Breast epithelium (tissue), 4 donors: Measurements from ENCODE around the gene FAM107A. TPM values are rescaled to one million over a fixed set of nuclear protein-coding genes. Genes with fewer than 3 reads are reported as not detected.

Experiments
- DNase-seq, 2 donors: peaks; one replicate each; pipeline ENCODE4 v3.0.0-alpha.2; 2019; ENCODE audit warnings: low spot score in 2 of 2
- H3K27ac ChIP-seq, 2 donors: fragments of 200-600 bp; sonication (generic) in 1 of 2; one replicate each; pipeline ENCODE4 v1.5.1; 2016 to 2019; ENCODE audit warnings: mild to moderate bottlenecking in 1 of 2
- H3K27me3 ChIP-seq, 2 donors: fragments of 200-600 bp; sonication (generic) in 1 of 2; one replicate each; pipeline versions ENCODE4 v1.5.1 to v1.6.0; 2017 to 2019; ENCODE audit warnings: control low read depth in 1 of 2, mild to moderate bottlenecking in 1 of 2
- H3K36me3 ChIP-seq: fragments of 200-600 bp; one replicate; pipeline ENCODE4 v1.5.1; 2019
- H3K4me1 ChIP-seq, 2 donors: fragments of 200-600 bp; sonication (generic); one replicate each; pipeline ENCODE4 v1.5.1; 2016 to 2019; ENCODE audit warnings: control low read depth in 1 of 2
- H3K4me3 ChIP-seq, 3 donors: fragments of 200-600 bp; sonication (generic); 1 replicate in 2 of 3; 2 replicates in 1 of 3; pipeline ENCODE4 v1.5.1; 2016 to 2019; ENCODE audit warnings: mild to moderate bottlenecking in 3 of 3, moderate library complexity in 2 of 3
- H3K9me3 ChIP-seq, 2 donors: fragments of 200-600 bp; sonication (generic) in 1 of 2; one replicate each; pipeline ENCODE4 v1.5.1; 2016 to 2019; ENCODE audit warnings: control low read depth in 1 of 2
- POLR2A ChIP-seq: fragments of 450-650 bp; IDR thresholded peaks from one replicate; pipeline ENCODE4 v1.6.1; 2016; ENCODE audit warnings: antibody characterized with exemption, mild to moderate bottlenecking, moderate library complexity
- POLR2AphosphoS5 ChIP-seq, 3 donors: sonication (generic); formaldehyde crosslinking; IDR thresholded peaks; one replicate each; pipeline ENCODE4 v1.6.1; 2017; ENCODE audit warnings: antibody characterized with exemption in 3 of 3
- intact Hi-C: fragments of 100-400 bp; cut with DNase I; formaldehyde crosslinking; loops from one replicate; pipeline ENCODE4 v1.15.1; 2023; ENCODE audit warnings: low total_unique reads
- total RNA-seq, 3 donors: library from RNA; depleted of rRNA; stranded (reverse); fragments of >200 nt; gene quantifications; one replicate each; pipeline ENCODE4 v1.1.0, GENCODE V29; 2016
- TF ChIP-seq, protein P1 (sequence below), 3 donors: fragments of 450-650 bp; IDR thresholded peaks; one replicate each; pipeline ENCODE4 v1.5.1; 2016 to 2017; ENCODE audit warnings: antibody characterized with exemption in 3 of 3, mild to moderate bottlenecking in 3 of 3, moderate library complexity in 3 of 3

The FAM107A gene
- total RNA-seq, 3 donors from 2014 or later, result 17.7 to 64.5 (median 31.9) TPM

DNA sequence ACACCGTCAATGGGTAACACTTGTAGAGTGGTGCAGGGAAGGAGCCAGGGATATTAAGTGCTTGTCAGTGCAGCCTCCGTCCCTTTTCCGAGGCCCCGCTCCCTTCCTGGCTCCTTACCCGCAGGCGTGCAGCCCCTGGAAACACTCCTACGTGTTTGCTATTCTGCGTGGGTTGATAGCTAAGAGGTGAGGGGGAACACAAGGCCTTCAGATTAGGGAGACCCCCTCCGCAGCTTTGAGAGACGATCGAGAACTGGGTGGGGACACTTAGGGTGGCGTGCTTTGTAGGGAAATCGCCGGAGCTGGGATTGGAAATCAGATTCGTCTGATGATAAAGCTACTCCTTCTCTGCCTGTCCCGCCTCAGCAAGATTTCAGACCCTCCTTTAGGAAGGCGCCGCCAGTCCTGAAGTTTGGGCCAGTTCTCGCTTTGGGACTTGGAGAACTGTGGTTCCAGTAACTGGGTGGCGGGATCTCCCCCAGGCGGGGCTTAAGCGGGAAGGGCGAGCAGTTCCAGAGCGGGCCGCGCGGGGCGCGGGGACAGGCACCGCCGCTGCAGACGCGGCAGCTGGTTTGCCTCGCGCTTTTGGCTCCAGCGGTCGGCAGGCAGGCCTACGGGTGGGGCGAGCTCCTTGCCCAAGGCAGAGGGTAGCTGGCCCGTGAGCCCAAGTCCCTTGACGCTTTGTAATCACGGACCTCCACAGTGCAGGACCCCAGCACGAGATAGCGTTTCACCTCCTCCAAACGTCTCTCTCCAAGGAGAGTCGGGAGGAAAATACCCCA, 8.0 kb upstream of the FAM107A start:
- peak; percentile 70 to 80 for DNase-seq
- TF ChIP-seq POLR2A, result no peak
- peak; percentile 21 to 76 (median 26) for TF ChIP-seq POLR2AphosphoS5 (IDR thresholded peaks at IDR 0.05)
- TF ChIP-seq, protein P1, sequence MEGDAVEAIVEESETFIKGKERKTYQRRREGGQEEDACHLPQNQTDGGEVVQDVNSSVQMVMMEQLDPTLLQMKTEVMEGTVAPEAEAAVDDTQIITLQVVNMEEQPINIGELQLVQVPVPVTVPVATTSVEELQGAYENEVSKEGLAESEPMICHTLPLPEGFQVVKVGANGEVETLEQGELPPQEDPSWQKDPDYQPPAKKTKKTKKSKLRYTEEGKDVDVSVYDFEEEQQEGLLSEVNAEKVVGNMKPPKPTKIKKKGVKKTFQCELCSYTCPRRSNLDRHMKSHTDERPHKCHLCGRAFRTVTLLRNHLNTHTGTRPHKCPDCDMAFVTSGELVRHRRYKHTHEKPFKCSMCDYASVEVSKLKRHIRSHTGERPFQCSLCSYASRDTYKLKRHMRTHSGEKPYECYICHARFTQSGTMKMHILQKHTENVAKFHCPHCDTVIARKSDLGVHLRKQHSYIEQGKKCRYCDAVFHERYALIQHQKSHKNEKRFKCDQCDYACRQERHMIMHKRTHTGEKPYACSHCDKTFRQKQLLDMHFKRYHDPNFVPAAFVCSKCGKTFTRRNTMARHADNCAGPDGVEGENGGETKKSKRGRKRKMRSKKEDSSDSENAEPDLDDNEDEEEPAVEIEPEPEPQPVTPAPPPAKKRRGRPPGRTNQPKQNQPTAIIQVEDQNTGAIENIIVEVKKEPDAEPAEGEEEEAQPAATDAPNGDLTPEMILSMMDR (IDR thresholded peaks at IDR 0.05), result peak; percentile 70 to 88 (median 86)
- Histone ChIP-seq H3K27me3 (peaks cover 6 to 9% of the 10 kb centered on the region in 2 donors), H3K4me1 (no peaks in the 10 kb centered on the region), H3K9me3 (no peaks in the 10 kb centered on the region), H3K36me3 (no peaks in the 10 kb centered on the region), H3K27ac (peak overlapping the region; percentile 80 to 83), H3K4me3 (peak overlapping the region; percentile 50 to 66 (median 59))
- intact Hi-C loops, result no loop called here

DNA sequence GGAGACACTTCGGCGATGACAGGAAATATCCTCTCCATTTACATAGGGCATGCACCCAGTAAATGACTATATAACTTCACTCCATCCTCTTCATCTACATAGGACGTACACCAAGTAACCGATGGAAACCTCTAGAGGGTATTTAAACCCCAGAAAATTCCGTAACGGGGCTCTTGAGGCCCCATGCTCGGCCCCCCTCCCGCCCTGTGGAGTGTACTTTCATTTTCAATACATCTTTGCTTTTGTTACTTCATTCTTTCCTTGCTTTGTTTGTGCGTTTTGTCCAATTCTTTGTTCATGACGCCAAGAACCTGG, 7.5 kb upstream of the FAM107A start:
- TF ChIP-seq, protein P1 (IDR thresholded peaks at IDR 0.05), result no peak
- TF ChIP-seq POLR2AphosphoS5 (IDR thresholded peaks at IDR 0.05), result no peak
- no peak for TF ChIP-seq POLR2A
- Histone ChIP-seq H3K36me3 (no peaks in the 10 kb centered on the region), H3K4me3 (peak overlapping the region; percentile 50 to 66 (median 59)), H3K4me1 (no peaks in the 10 kb centered on the region), H3K27me3 (peaks cover 6 to 9% of the 10 kb centered on the region in 2 donors), H3K9me3 (no peaks in the 10 kb centered on the region), H3K27ac (peak overlapping the region; percentile 80 to 83)
- DNase-seq, result no peak
- intact Hi-C loops, result no loop called here

DNA sequence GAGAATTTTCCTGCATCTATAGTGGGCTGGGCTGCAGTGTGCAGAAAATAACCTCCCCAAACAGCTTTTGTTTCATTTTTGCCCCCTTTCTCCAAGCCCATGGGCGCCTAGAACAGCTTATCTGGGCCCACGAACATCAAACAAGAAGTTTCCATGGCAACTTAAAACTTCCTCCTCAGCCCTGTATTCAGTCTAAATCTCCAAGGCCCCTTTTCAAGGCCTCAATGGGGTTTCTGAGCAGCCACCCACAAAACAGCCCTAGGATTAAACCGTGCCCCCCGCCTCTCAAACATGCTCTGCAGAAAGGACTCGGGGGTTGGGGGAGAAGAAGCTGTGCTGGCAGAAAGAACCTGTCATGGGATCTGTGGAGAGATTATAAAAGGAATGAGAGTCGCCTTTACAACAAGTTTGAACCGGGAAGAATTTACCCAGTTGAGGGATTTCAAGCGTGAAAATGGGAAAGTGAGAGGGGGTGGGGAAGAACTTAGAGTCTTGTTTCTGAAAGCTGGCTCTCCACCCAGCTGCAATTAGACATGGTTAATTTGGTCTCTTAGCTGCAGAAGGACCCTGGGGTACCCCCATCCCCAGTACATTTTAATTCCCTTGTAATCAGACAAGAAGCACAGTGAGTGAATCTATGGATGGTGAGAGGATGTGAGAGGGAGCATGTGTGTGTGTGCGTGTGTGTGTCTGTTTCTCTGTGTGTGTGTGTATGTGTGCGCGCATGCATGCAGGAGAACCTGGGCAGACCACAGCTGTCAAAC, 4.3 kb upstream of the FAM107A start:
- Histone ChIP-seq H3K4me1 (no peaks in the 10 kb centered on the region), H3K27ac (no peak overlapping the region), H3K36me3 (no peaks in the 10 kb centered on the region), H3K27me3 (peaks cover 1 to 2% of the 10 kb centered on the region in 2 donors), H3K4me3 (no peak overlapping the region), H3K9me3 (no peaks in the 10 kb centered on the region)
- TF ChIP-seq POLR2A (no peak), POLR2AphosphoS5 (IDR thresholded peaks at IDR 0.05) (no peak)
- intact Hi-C loops, result no loop called here
- DNase-seq, result no peak

DNA sequence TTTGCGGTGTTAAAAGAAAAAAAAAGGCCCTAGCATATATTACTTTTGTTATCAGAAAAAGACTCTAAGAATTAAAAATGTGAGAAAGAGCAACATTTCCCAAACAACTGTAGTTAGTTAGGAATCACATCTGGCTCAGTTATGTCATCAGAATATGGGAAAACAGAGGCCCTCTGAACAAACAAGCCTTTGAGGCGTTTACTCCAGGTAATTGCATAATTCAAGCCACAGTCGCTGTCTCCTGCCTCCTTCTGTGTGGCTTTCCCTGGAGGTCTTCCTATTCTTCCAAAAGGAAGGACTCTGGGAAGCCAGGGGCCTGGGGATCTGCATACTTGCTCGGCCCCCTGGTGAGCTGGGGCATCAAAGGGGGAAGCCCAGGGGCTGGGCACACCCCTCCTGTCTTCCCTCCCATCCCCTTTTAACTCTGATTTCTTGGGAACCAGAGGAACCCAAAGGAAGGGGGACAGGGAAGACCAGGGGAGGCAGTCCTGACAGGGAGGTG, 3.7 kb upstream of the FAM107A start:
- no peak for DNase-seq
- no peaks in the 10 kb centered on the region for H3K9me3 ChIP-seq
- H3K4me1 ChIP-seq, result no peaks in the 10 kb centered on the region
- intact Hi-C loops, result no loop called here
- H3K36me3 ChIP-seq, result no peaks in the 10 kb centered on the region
- no peak for TF ChIP-seq POLR2A
- TF ChIP-seq, protein P1 (IDR thresholded peaks at IDR 0.05), result no peak
- no peak for TF ChIP-seq POLR2AphosphoS5 (IDR thresholded peaks at IDR 0.05)
- H3K4me3 ChIP-seq, result no peak overlapping the region
- H3K27ac ChIP-seq, result peak overlapping the region in 1 of 2 donors; percentile 40
- no peaks in the 10 kb centered on the region for H3K27me3 ChIP-seq

DNA sequence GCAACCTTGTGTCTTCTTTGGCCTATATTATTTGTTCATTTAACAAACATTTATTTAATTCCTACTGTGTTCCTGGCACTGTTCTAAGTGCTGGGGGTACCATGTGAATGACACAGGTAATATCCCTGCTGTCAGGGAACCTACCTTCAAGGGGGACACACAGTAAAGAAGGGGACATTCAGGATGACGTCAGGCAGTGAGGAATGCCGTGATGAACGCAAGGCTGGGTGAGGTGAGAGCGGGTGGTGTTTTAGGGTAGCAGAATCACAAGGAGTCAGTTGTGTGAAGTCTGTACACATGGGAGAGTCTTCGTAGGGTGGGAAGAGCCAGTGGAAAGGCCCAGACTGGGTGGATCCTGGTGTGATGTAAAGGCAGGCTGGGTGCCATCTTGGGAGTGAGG, 1.7 kb upstream of the FAM107A start:
- no peak for TF ChIP-seq POLR2A
- no peak for TF ChIP-seq POLR2AphosphoS5 (IDR thresholded peaks at IDR 0.05)
- TF ChIP-seq, protein P1 (IDR thresholded peaks at IDR 0.05), result no peak

More for the DNA sequence above, 1.7 kb upstream of the FAM107A start:
- Histone ChIP-seq H3K27me3 (no peaks in the 10 kb centered on the region), H3K9me3 (no peaks in the 10 kb centered on the region), H3K36me3 (no peaks in the 10 kb centered on the region), H3K27ac (no peak overlapping the region), H3K4me1 (no peaks in the 10 kb centered on the region), H3K4me3 (no peak overlapping the region)
- intact Hi-C loops, result no loop called here
- DNase-seq, result no peak
